A673 (cell line): Measurements from ENCODE around the gene RSPH6A. TPM values are rescaled to one million over a fixed set of nuclear protein-coding genes. Genes with fewer than 3 reads are reported as not detected.

Source experiments
- Bru-seq: library from RNA; stranded (reverse); fragments of 400-500 nt; gene quantifications from one replicate; lab custom pipeline; 2021; lab: Mats Ljungman, UMichigan
- BruChase-seq, 2 experiments: library from RNA; stranded (reverse); fragments of 400-500 nt; gene quantifications; one replicate each; lab custom pipeline; 2021; lab: Mats Ljungman, UMichigan
- BruUV-seq: library from RNA; stranded (reverse); fragments of 400-500 nt; replicated peaks from 2 replicates; lab custom pipeline; 2021; lab: Mats Ljungman, UMichigan
- CTCF ChIA-PET: fragments of 300-600 bp; sonication (Branson Sonifier 250); formaldehyde crosslinking; loops from one replicate; lab custom pipeline; 2022; ENCODE audit warnings: antibody characterized with exemption; lab: Charles Lee
- POLR2A ChIA-PET: fragments of 300-600 bp; sonication (Branson Sonifier 250); formaldehyde crosslinking; loops from one replicate; lab custom pipeline; 2022; ENCODE audit warnings: antibody characterized with exemption; ENCODE audit not compliant: low non-redundant PET; lab: Charles Lee
- DNase-seq: peaks from one replicate; pipeline ENCODE4 v3.0.0-alpha.2; 2015; ENCODE audit warnings: low spot score
- H3K27ac ChIP-seq: fragments of 200-600 bp; sonication (generic); 2 replicates; pipeline ENCODE4 v1.5.1; 2016; ENCODE audit warnings: mixed run types, low read depth, mild to moderate bottlenecking, mixed read lengths, antibody characterized with exemption, low read length; ENCODE audit not compliant: poor library complexity, severe bottlenecking
- H3K27me3 ChIP-seq: fragments of 200-600 bp; sonication (generic); replicated peaks from 2 replicates; pipeline ENCODE4 v1.6.1; 2017; ENCODE audit warnings: mixed run types, low read depth, mild to moderate bottlenecking, mixed read lengths, antibody characterized with exemption, low read length; ENCODE audit not compliant: insufficient read depth, poor library complexity
- H3K36me3 ChIP-seq: fragments of 200-600 bp; sonication (generic); 2 replicates; pipeline ENCODE4 v1.6.1; 2016; ENCODE audit warnings: mixed run types, mild to moderate bottlenecking, mixed read lengths, antibody characterized with exemption, low read length; ENCODE audit not compliant: insufficient read depth, poor library complexity, severe bottlenecking
- H3K4me1 ChIP-seq: fragments of 200-600 bp; sonication (generic); 2 replicates; pipeline ENCODE4 v1.6.1; 2017; ENCODE audit warnings: mixed run types, mild to moderate bottlenecking, mixed read lengths, antibody characterized with exemption, low read length; ENCODE audit not compliant: insufficient read depth, poor library complexity, severe bottlenecking
- H3K4me3 ChIP-seq: fragments of 200-600 bp; sonication (generic); 2 replicates; pipeline ENCODE4 v1.5.1; 2016; ENCODE audit warnings: low read depth, mixed run types, mild to moderate bottlenecking, mixed read lengths, low read length; ENCODE audit not compliant: poor library complexity, severe bottlenecking
- H3K9me3 ChIP-seq: fragments of 200-600 bp; sonication (generic); 2 replicates; pipeline ENCODE4 v1.6.1; 2016; ENCODE audit warnings: mixed run types, low read depth, mild to moderate bottlenecking, mixed read lengths, antibody characterized with exemption, low read length; ENCODE audit not compliant: poor library complexity, severe bottlenecking
- EZH2 ChIP-seq: fragments of 200-600 bp; sonication (generic); IDR thresholded peaks from 2 replicates; pipeline ENCODE4 v1.6.1; 2017; ENCODE audit warnings: borderline replicate concordance, low read depth, mild to moderate bottlenecking, mixed read lengths, antibody characterized with exemption, low read length; ENCODE audit not compliant: poor library complexity, severe bottlenecking
- intact Hi-C: fragments of 100-400 bp; cut with micrococcal nuclease; formaldehyde crosslinking; loops from one replicate; pipeline ENCODE4 v1.10.0; 2022; ENCODE audit not compliant: unreplicated experiment
- long read RNA-seq: library from polyadenylated mRNA; stranded (forward); transcript quantifications from one replicate; pipeline ENCODE4 v2.0.0, GENCODE V29; 2022
- total RNA-seq: library from RNA; stranded (reverse); gene quantifications from 2 replicates; pipeline ENCODE4 v1.2.3, GENCODE V29; 2021
- TF ChIP-seq, protein P1 (sequence below): fragments of 300-800, 200-600 bp; sonication (generic); conservative IDR thresholded peaks from 2 replicates; pipeline ENCODE4 v1.5.1; 2017; ENCODE audit warnings: low read depth, mild to moderate bottlenecking, antibody characterized with exemption, low read length, moderate library complexity, mixed read lengths

The RSPH6A gene
- total RNA-seq (0.15 and 0.19 TPM in 2 replicates), Bru-seq, nascent RNA (percentile 11 among the genes with signal in this experiment), BruChase-seq, experiment 1, labeled RNA remaining after a 2-hour chase (percentile 22 among the genes with signal in this experiment), BruChase-seq, experiment 2, labeled RNA remaining after a 6-hour chase (percentile 32 among the genes with signal in this experiment)
- long read RNA-seq: 0 reads

DNA sequence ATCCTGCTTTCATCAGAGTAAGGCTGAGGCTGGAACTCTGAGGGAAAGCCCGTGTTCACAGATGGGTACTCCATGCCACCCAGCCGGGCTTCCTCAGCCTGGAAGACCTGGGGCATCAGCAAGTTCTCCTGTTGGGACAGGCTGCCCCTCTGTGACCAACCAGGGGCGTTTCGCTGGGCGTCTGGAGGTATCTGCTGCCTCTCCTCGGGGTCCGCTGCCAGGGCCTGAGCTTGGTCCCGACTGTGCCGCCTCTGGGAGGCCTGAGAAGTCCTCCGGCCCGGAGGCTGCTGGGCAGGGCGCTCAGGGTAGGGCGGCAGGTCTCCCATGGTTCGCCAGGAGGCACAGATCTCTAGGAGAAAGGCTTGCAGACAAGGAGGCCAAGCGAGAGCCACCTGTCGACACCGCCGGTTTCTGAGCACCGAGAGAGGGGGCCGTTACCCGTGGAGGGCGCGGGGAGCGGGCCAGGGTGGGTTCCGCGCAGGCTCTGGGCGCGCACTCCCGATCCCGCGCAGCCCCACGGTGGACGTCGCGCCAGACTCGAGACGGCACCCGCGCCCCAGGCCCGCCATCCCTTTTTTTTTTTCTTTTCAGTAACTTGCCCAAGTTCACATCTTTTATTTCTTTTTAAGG lies at the start of gene RSPH6A:
RSPH6A (minus strand) TSS at position 458 of the 630 bp plus-strand sequence; CDS start at position 326, 132 bp downstream.
- Histone ChIP-seq H3K27me3 (no peaks in the 10 kb centered on the region), H3K27ac (no peak within 1 kb of the TSS), H3K36me3 (peaks cover 2% of the 10 kb centered on the region), H3K9me3 (no peaks in the 10 kb centered on the region), H3K4me3 (no peak within 1 kb of the TSS), H3K4me1 (peaks cover 4% of the 10 kb centered on the region)
- DNase-seq: no peak
- BruUV-seq: no TSS peak
- TF ChIP-seq, protein P1, sequence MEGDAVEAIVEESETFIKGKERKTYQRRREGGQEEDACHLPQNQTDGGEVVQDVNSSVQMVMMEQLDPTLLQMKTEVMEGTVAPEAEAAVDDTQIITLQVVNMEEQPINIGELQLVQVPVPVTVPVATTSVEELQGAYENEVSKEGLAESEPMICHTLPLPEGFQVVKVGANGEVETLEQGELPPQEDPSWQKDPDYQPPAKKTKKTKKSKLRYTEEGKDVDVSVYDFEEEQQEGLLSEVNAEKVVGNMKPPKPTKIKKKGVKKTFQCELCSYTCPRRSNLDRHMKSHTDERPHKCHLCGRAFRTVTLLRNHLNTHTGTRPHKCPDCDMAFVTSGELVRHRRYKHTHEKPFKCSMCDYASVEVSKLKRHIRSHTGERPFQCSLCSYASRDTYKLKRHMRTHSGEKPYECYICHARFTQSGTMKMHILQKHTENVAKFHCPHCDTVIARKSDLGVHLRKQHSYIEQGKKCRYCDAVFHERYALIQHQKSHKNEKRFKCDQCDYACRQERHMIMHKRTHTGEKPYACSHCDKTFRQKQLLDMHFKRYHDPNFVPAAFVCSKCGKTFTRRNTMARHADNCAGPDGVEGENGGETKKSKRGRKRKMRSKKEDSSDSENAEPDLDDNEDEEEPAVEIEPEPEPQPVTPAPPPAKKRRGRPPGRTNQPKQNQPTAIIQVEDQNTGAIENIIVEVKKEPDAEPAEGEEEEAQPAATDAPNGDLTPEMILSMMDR: no peak
- no peak for TF ChIP-seq EZH2
- intact Hi-C loops: no loop called here
- POLR2A ChIA-PET: no interaction called here
- CTCF ChIA-PET: interaction anchor here (1.0 kb wide), 1 partner anchor 262 kb away, joined by 3 read pairs; no protein-coding TSS in a partner anchor

GRCh38 chr19:45864629-45865082 lies 49.5 kb upstream of the RSPH6A start:
- peak overlapping the region; percentile 67 for H3K4me3 ChIP-seq
- intact Hi-C loops: no loop called here

GRCh38 chr19:45863840-45864628 lies 48.9 kb upstream of the RSPH6A start, which contains the start of gene FOXA3:
TSS of gene FOXA3 (plus strand) at chr19:45864326. CDS start at chr19:45864457, 131 bp downstream.
- H3K27ac ChIP-seq: peak within 1 kb of the TSS; percentile 91
- no TSS peak for BruUV-seq
- no peaks in the 10 kb centered on the region for H3K9me3 ChIP-seq
- ChIA-PET POLR2A (interaction anchor here (0.6 kb wide), 1 partner anchor 12 kb away, joined by 5 read pairs; no protein-coding TSS in a partner anchor), CTCF (interaction anchor here (0.6 to 1.9 kb wide), 3 partner anchors 47 to 531 kb away, joined by 4 to 13 read pairs (median 7); no protein-coding TSS in a partner anchor)
- peak within 1 kb of the TSS; percentile 67 for H3K4me3 ChIP-seq
- H3K27me3 ChIP-seq: peaks cover 41% of the 10 kb centered on the region
- peaks cover 10% of the 10 kb centered on the region for H3K36me3 ChIP-seq
- H3K4me1 ChIP-seq: peaks cover 6% of the 10 kb centered on the region
- intact Hi-C loops: loop anchor here (1.0 kb wide), 1 partner anchor 19 kb away; no protein-coding TSS in a partner anchor
- peak; percentile 50 for DNase-seq
- peak; percentile 77 for TF ChIP-seq EZH2
- TF ChIP-seq, protein P1: peak; percentile 50

More at GRCh38 chr19:45864629-45865082, 49.5 kb upstream of the RSPH6A start:
- Histone ChIP-seq H3K27ac (no peak overlapping the region), H3K4me1 (peaks cover 6% of the 10 kb centered on the region), H3K36me3 (peaks cover 4% of the 10 kb centered on the region), H3K27me3 (peaks cover 41% of the 10 kb centered on the region), H3K9me3 (no peaks in the 10 kb centered on the region)
- no peak for DNase-seq
- CTCF ChIA-PET: interaction anchor here (0.6 kb wide), 1 partner anchor 530 kb away, joined by 13 read pairs; no protein-coding TSS in a partner anchor
- POLR2A ChIA-PET: no interaction called here
- TF ChIP-seq, protein P1: no peak
- no peak for TF ChIP-seq EZH2
- BruUV-seq: no TSS peak
